HCT116 (cell line): ENCODE data around the gene LGR6.

Source experiments
- CBX3 ChIP-seq: IDR thresholded peaks from 2 replicates; pipeline ENCODE4 v1.6.1; 2012; ENCODE audit warnings: low read depth
- CTCF ChIP-seq, 3 experiments: fragments of 200-600 bp in 1 of 3; sonication (generic) in 1 of 3; IDR thresholded peaks in 2 of 3; conservative IDR thresholded peaks in 1 of 3; 2 replicates each; pipeline ENCODE4 v1.5.1; 2012 to 2017; ENCODE audit warnings: low read depth in 2 of 3, low read length in 2 of 3, antibody characterized with exemption in 1 of 3, borderline replicate concordance in 1 of 3, control low read depth in 1 of 3, mild to moderate bottlenecking in 1 of 3, mixed read lengths in 1 of 3, mixed run types in 1 of 3, moderate library complexity in 1 of 3; ENCODE audit not compliant: insufficient read depth in 1 of 3
- EGR1 ChIP-seq: IDR thresholded peaks from 2 replicates; pipeline ENCODE4 v1.6.1; 2012; ENCODE audit warnings: low read depth
- EZH2 ChIP-seq: fragments of 200-600 bp; sonication (generic); IDR thresholded peaks from 2 replicates; pipeline ENCODE4 v1.6.1; 2017; ENCODE audit warnings: antibody characterized with exemption, mixed run types
- EZH2phosphoT487 ChIP-seq: fragments of 200-600 bp; IDR thresholded peaks from 2 replicates; pipeline ENCODE4 v1.6.1; 2018; ENCODE audit warnings: antibody characterized with exemption, borderline replicate concordance
- POLR2A ChIP-seq: IDR thresholded peaks from 2 replicates; pipeline ENCODE4 v1.7.0; 2011; ENCODE audit warnings: borderline replicate concordance; ENCODE audit not compliant: insufficient read depth, insufficient read length; ENCODE audit errors: extremely low read depth
- SP1 ChIP-seq: IDR thresholded peaks from 2 replicates; pipeline ENCODE4 v1.6.1; 2012; ENCODE audit warnings: low read depth

DNA sequence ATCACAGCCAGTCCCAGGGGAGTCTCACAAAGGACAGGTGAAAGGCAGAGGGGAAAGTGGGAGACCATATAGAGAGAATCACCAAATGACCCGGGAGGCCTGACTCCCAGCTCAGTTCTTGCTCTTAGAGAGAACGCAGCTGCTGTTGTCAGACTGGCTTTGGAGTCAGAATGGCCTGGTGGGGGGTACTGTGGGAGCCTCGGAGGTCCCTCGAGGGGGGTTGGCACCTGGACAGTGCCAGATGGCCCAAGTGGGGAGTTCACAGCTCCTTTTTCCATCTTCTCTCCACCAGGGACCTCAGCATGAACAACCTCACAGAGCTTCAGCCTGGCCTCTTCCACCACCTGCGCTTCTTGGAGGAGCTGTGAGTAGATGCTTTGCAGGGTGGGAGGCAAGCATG is 31.5 kb downstream of the LGR6 start:
- TF ChIP-seq POLR2A (no peak), CTCF (IDR thresholded peaks at IDR 0.05 in 2 of 3, conservative IDR thresholded peaks at IDR 0.05 in 1 of 3; ENCODE audit: borderline replicate concordance in 1 of 3, insufficient read depth in 1 of 3, low read depth in 2 of 3, low read length in 2 of 3) (no peak), EZH2 (no peak), CBX3 (no peak), SP1 (no peak), EGR1 (no peak), EZH2phosphoT487 (no peak)
